Coronary artery (tissue), 2 donors: ENCODE measurements around the gene ARHGAP9.
"Not testable (repeated sequence)": the region's sequence is repeated elsewhere in the genome, so short reads cannot be mapped to it uniquely, and the experiment has no call there.

ENCODE experiments used
- DNase-seq: peaks from one replicate; pipeline ENCODE4 v3.0.0-alpha.2; 2017; ENCODE audit warnings: low spot score
- H3K27ac ChIP-seq, 2 donors: fragments of 200-600 bp; sonication (generic); one replicate each; pipeline ENCODE4 v1.5.1; 2016 to 2019
- H3K4me3 ChIP-seq: fragments of 200-600 bp; sonication (generic); 2 replicates; pipeline ENCODE4 v1.5.1; 2016; ENCODE audit warnings: mild to moderate bottlenecking, moderate library complexity
- CTCF ChIP-seq: fragments of 200-600 bp; sonication (generic); IDR thresholded peaks from one replicate; pipeline ENCODE4 v1.5.1; 2019; ENCODE audit warnings: antibody characterized with exemption

Gene ARHGAP9

GRCh38 chr12:57446292-57446960, 33.2 kb downstream of the ARHGAP9 start:
- DNase-seq, result no peak
- TF ChIP-seq CTCF, result no peak
- Histone ChIP-seq H3K27ac (no peak overlapping the region), H3K4me3 (no peak overlapping the region)

- no peak for DNase-seq
- TF ChIP-seq CTCF, result no peak
- Histone ChIP-seq H3K4me3 (no peak overlapping the region), H3K27ac (no peak overlapping the region)
These were observed 34.9 kb downstream of the ARHGAP9 start for GRCh38 chr12:57444744-57445143.

GRCh38 chr12:57444337-57444736, 35.3 kb downstream of the ARHGAP9 start:
- not testable (repeated sequence) for H3K4me3 ChIP-seq, DNase-seq, H3K27ac ChIP-seq

GRCh38 chr12:57441846-57442427, 37.7 kb downstream of the ARHGAP9 start:
- no peak for DNase-seq
- Histone ChIP-seq H3K4me3 (no peak overlapping the region), H3K27ac (no peak overlapping the region)
- no peak for TF ChIP-seq CTCF

GRCh38 chr12:57441393-57441792, 38.3 kb downstream of the ARHGAP9 start:
- not testable (repeated sequence) for H3K27ac ChIP-seq, DNase-seq, H3K4me3 ChIP-seq

- no peak for DNase-seq
- Histone ChIP-seq H3K4me3 (no peak overlapping the region), H3K27ac (no peak overlapping the region)
- no peak for TF ChIP-seq CTCF
These were observed 39.9 kb downstream of the ARHGAP9 start for GRCh38 chr12:57439762-57440266.

GRCh38 chr12:57438400-57438799, 41.3 kb downstream of the ARHGAP9 start:
- no peak for DNase-seq
- H3K27ac ChIP-seq, result no peak overlapping the region
- no peak for TF ChIP-seq CTCF
- H3K4me3 ChIP-seq, result no peak overlapping the region

GRCh38 chr12:57435293-57435692, 44.4 kb downstream of the ARHGAP9 start:
- H3K4me3 ChIP-seq, result no peak overlapping the region
- no peak overlapping the region for H3K27ac ChIP-seq
- TF ChIP-seq CTCF, result no peak
- DNase-seq, result no peak
